MM.1S (cell line): ENCODE data around the gene SHQ1.

Experiments
- DNase-seq: peaks from one replicate; pipeline ENCODE4 v3.0.0-alpha.2; 2015
- H2AFZ ChIP-seq: fragments of 300-600 bp; sonication (generic); 2 replicates; pipeline ENCODE4 v1.6.0; 2016; ENCODE audit warnings: antibody characterized with exemption, low read length
- H3F3A ChIP-seq: fragments of 300-600 bp; sonication (generic); 2 replicates; pipeline ENCODE4 v1.6.1; 2016; ENCODE audit warnings: mild to moderate bottlenecking, antibody characterized with exemption, low read length, moderate library complexity, mixed read lengths; ENCODE audit not compliant: insufficient read depth
- H3K27ac ChIP-seq: fragments of 300-600 bp; sonication (generic); 2 replicates; pipeline ENCODE4 v1.5.1; 2016; ENCODE audit warnings: mild to moderate bottlenecking, low read length
- H3K27me3 ChIP-seq: fragments of 300-600 bp; sonication (generic); replicated peaks from 2 replicates; pipeline ENCODE4 v1.6.0; 2016; ENCODE audit warnings: low read length; ENCODE audit not compliant: insufficient read depth
- H3K36me3 ChIP-seq: fragments of 300-600 bp; sonication (generic); replicated peaks from 2 replicates; pipeline ENCODE4 v1.6.1; 2016; ENCODE audit warnings: mild to moderate bottlenecking, low read length, mixed read lengths; ENCODE audit not compliant: insufficient read depth
- H3K4me1 ChIP-seq: fragments of 300-600 bp; sonication (generic); 2 replicates; pipeline ENCODE4 v1.6.1; 2016; ENCODE audit warnings: low read length, mixed read lengths
- H3K4me2 ChIP-seq: fragments of 300-600 bp; sonication (generic); 2 replicates; pipeline ENCODE4 v1.6.0; 2016; ENCODE audit warnings: low read depth, low read length
- H3K4me3 ChIP-seq: fragments of 300-600 bp; sonication (generic); 2 replicates; pipeline ENCODE4 v1.5.1; 2016; ENCODE audit warnings: low read length, mixed read lengths
- H3K79me2 ChIP-seq: fragments of 300-600 bp; sonication (generic); 2 replicates; pipeline ENCODE4 v1.6.1; 2016; ENCODE audit warnings: mixed run types, low read length, mixed read lengths
- H3K9ac ChIP-seq: fragments of 300-600 bp; sonication (generic); 2 replicates; pipeline ENCODE4 v1.6.1; 2016; ENCODE audit warnings: low read length, mixed read lengths
- H3K9me2 ChIP-seq: fragments of 300-600 bp; sonication (generic); replicated peaks from 2 replicates; pipeline ENCODE4 v1.6.1; 2016; ENCODE audit warnings: mild to moderate bottlenecking, low read length, mixed read lengths; ENCODE audit not compliant: insufficient read depth
- H3K9me3 ChIP-seq: fragments of 300-600 bp; sonication (generic); replicated peaks from 2 replicates; pipeline ENCODE4 v1.6.1; 2016; ENCODE audit warnings: mild to moderate bottlenecking, low read length, mixed read lengths; ENCODE audit not compliant: insufficient read depth
- H4K20me1 ChIP-seq: fragments of 300-600 bp; sonication (generic); 2 replicates; pipeline ENCODE4 v1.6.1; 2016; ENCODE audit warnings: mild to moderate bottlenecking, low read length, moderate library complexity, mixed read lengths; ENCODE audit not compliant: insufficient read depth
- CTCF ChIP-seq: fragments of 300-600 bp; sonication (generic); IDR thresholded peaks from 2 replicates; pipeline ENCODE4 v1.5.1; 2016; ENCODE audit warnings: antibody characterized with exemption, low read length, mixed read lengths
- EZH2 ChIP-seq: fragments of 300-600 bp; sonication (generic); optimal IDR thresholded peaks from 2 replicates; pipeline ENCODE3; 2017; ENCODE audit warnings: low read depth, mild to moderate bottlenecking, antibody characterized with exemption, low read length, mixed read lengths
- EZH2phosphoT487 ChIP-seq: fragments of 300-600 bp; sonication (generic); IDR thresholded peaks from 2 replicates; pipeline ENCODE4 v1.6.1; 2018; ENCODE audit warnings: antibody characterized with exemption, low read length

The SHQ1 gene

DNA sequence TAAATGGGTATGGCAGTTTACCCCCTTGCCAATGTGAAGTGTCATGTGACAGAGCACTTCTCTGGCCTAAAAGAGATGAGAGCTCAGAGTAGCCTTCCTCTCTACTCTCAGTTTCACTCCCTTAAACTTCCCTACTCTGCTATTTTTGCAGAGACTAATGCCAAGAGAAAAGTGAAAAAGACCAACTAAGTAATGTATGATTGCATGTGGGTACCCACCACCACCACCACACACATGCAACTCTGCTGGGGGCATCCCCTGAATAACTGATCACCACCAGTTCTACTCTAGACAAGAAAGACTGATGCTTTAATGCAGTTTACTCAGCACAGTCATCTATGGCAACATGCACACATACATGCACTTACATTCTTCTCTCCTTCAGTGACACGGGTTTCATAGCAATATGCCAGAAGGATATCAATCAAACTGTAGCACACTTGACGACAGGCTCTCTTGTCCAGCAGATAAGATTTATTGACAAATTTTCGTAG is 31.3 kb downstream of the SHQ1 start:
- Histone ChIP-seq H3K4me1 (peaks cover 43% of the 10 kb centered on the region), H3K27ac (peak overlapping the region; percentile 50; the same call in 1 of the 2 replicates), H3K9ac (0 out of 2 replicates have a peak overlapping the region, but pooled peaks have one; percentile 1), H3K9me2 (no peaks in the 10 kb centered on the region), H4K20me1 (no peaks in the 10 kb centered on the region), H3K4me3 (peak overlapping the region; percentile 6; the same call in 1 of the 2 replicates), H3K4me2 (peak overlapping the region; percentile 46), H3K9me3 (no peaks in the 10 kb centered on the region), H2AFZ (no peak overlapping the region), H3K36me3 (no peaks in the 10 kb centered on the region), H3K79me2 (no peaks in the 10 kb centered on the region), H3F3A (peaks cover 26% of the 10 kb centered on the region), H3K27me3 (no peaks in the 10 kb centered on the region)
- no peak for TF ChIP-seq EZH2
- no peak for TF ChIP-seq EZH2phosphoT487
- no peak for TF ChIP-seq CTCF
- DNase-seq = peak; percentile 86

DNA sequence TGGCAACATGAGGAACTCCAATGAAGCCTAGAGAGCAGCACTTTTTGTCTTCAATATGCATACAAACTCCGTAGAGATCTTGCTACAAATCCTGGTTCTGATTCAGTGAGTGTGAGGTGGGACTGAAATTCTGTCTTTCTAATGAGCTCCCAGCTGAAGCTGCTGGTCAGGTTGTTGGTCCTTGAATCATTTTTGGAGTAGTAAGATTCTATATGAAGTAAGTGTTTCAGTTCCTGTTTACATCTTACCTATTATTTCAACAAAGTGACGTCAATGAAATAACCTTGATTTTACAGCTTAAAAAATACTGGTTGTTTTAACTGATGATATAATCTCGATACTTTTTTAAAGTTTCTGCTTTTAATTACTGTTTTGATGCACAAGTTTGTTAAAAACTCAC is 33.9 kb downstream of the SHQ1 start:
- peak; percentile 16 for DNase-seq
- Histone ChIP-seq H3K27ac (no peak overlapping the region), H3K4me2 (no peak overlapping the region), H3K4me3 (no peak overlapping the region), H3K4me1 (peaks cover 38% of the 10 kb centered on the region), H3F3A (peaks cover 26% of the 10 kb centered on the region), H2AFZ (no peak overlapping the region), H3K27me3 (no peaks in the 10 kb centered on the region), H3K9ac (no peak overlapping the region), H3K9me2 (no peaks in the 10 kb centered on the region), H4K20me1 (no peaks in the 10 kb centered on the region), H3K36me3 (no peaks in the 10 kb centered on the region), H3K79me2 (no peaks in the 10 kb centered on the region), H3K9me3 (no peaks in the 10 kb centered on the region)
- no peak for TF ChIP-seq EZH2
- no peak for TF ChIP-seq EZH2phosphoT487
- no peak for TF ChIP-seq CTCF

DNA sequence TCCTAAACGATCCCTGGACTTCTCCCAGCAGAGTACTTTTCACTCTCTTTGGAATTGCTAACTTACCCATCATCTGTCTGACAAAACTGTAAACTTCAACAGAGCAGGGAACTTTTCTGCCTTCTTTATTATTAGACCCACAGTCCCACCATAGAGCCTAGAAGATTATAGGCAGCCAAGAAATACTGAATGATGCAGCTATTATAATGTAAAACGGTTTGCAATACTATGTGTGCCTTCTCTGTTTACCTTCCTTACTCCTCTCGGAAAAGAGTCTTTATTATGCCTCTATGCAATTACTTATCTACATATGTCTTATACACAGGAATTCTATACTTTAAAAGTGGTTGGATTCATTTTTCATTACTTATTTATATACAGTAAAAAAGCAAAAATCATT is 36.0 kb downstream of the SHQ1 start:
- no peak overlapping the region for H3K4me3 ChIP-seq
- no peak overlapping the region for H3K27ac ChIP-seq
- no peaks in the 10 kb centered on the region for H3K27me3 ChIP-seq
- H3K36me3 ChIP-seq = no peaks in the 10 kb centered on the region
- H4K20me1 ChIP-seq = no peaks in the 10 kb centered on the region
- no peaks in the 10 kb centered on the region for H3K79me2 ChIP-seq
- no peak for TF ChIP-seq EZH2
- no peaks in the 10 kb centered on the region for H3K9me2 ChIP-seq
- DNase-seq = no peak
- H2AFZ ChIP-seq = no peak overlapping the region
- peaks cover 28% of the 10 kb centered on the region for H3K4me1 ChIP-seq
- H3K4me2 ChIP-seq = no peak overlapping the region
- H3K9ac ChIP-seq = no peak overlapping the region
- H3F3A ChIP-seq = peaks cover 22% of the 10 kb centered on the region
- no peaks in the 10 kb centered on the region for H3K9me3 ChIP-seq

DNA sequence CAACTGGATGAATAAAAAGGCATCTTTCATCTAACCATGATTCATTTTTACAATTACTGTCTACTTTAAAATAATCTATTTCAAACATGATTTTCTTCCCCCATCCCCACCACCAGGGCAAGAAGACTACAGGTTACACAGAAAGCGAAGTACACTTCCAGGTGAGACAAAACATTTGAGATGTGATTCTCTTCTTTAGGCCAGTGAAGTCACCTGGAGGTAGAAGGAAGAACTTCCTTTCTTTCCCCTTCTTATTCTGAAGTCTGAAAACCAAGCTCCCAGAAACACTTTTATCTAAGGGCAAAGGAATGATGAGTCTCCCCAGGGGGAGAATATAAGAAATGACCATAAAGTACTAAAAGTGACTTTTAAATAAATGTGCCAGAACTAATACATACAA is 36.7 kb downstream of the SHQ1 start:
- peaks cover 15% of the 10 kb centered on the region; the same call in 1 of the 2 replicates for H3F3A ChIP-seq
- no peak overlapping the region for H2AFZ ChIP-seq
- no peak overlapping the region for H3K27ac ChIP-seq
- H3K9me2 ChIP-seq = no peaks in the 10 kb centered on the region
- H3K4me2 ChIP-seq = no peak overlapping the region
- H3K9me3 ChIP-seq = no peaks in the 10 kb centered on the region
- no peak overlapping the region for H3K9ac ChIP-seq
- DNase-seq = no peak
- no peaks in the 10 kb centered on the region for H3K36me3 ChIP-seq
- H4K20me1 ChIP-seq = no peaks in the 10 kb centered on the region
- peaks cover 26% of the 10 kb centered on the region for H3K4me1 ChIP-seq
- no peak for TF ChIP-seq EZH2phosphoT487
- TF ChIP-seq CTCF = no peak
- TF ChIP-seq EZH2 = no peak
- no peaks in the 10 kb centered on the region for H3K27me3 ChIP-seq
- no peaks in the 10 kb centered on the region for H3K79me2 ChIP-seq
- H3K4me3 ChIP-seq = no peak overlapping the region
